ENCODE results near the gene HAUS3.

The HAUS3 gene

GRCh38 chr4:2261853-2262144, 19.9 kb upstream of the HAUS3 start, which contains the start of gene MXD4:
TSS of gene MXD4 (minus strand) at chr4:2262109. CDS start at chr4:2261980, 129 bp downstream.
- Histone ChIP-seq H3K9ac (ENCODE audit: low read depth, low read length) (peak within 1 kb of the TSS; percentile 73), H3K36me3 (ENCODE audit: insufficient read depth, low read length) (no peaks in the 10 kb centered on the region), H3K27me3 (ENCODE audit: insufficient read depth, low read length) (no peaks in the 10 kb centered on the region), H3K4me3 (ENCODE audit: low read length) (peak within 1 kb of the TSS; percentile 78), H3K27ac (ENCODE audit: low read depth, low read length) (peak within 1 kb of the TSS; percentile 71), H3K9me3 (ENCODE audit: insufficient read depth, low read depth, low read length) (no peaks in the 10 kb centered on the region), H3K4me1 (ENCODE audit: insufficient read depth, low read length) (no peaks in the 10 kb centered on the region; the same call in 1 of the 2 replicates)
- WGBS: under 1% methylated on average over 46 of the region's 46 CpGs

GRCh38 chr4:2261110-2261852, 19.4 kb upstream of the HAUS3 start:
- Histone ChIP-seq H3K27ac (ENCODE audit: low read depth, low read length) (no peak overlapping the region; the same call in 1 of the 2 replicates), H3K9me3 (ENCODE audit: insufficient read depth, low read depth, low read length) (no peaks in the 10 kb centered on the region), H3K27me3 (ENCODE audit: insufficient read depth, low read length) (no peaks in the 10 kb centered on the region), H3K36me3 (ENCODE audit: insufficient read depth, low read length) (no peaks in the 10 kb centered on the region), H3K9ac (ENCODE audit: low read depth, low read length) (peak overlapping the region; percentile 73), H3K4me3 (ENCODE audit: low read length) (peak overlapping the region; percentile 78), H3K4me1 (ENCODE audit: insufficient read depth, low read length) (no peaks in the 10 kb centered on the region; the same call in 1 of the 2 replicates)
- 1% methylated on average over 91 of the region's 91 CpGs for WGBS

GRCh38 chr4:2260344-2261109, 18.6 kb upstream of the HAUS3 start:
- H3K36me3 ChIP-seq (ENCODE audit: insufficient read depth, low read length): no peaks in the 10 kb centered on the region
- H3K27ac ChIP-seq (ENCODE audit: low read depth, low read length): no peak overlapping the region
- H3K27me3 ChIP-seq (ENCODE audit: insufficient read depth, low read length): no peaks in the 10 kb centered on the region
- no peaks in the 10 kb centered on the region for H3K9me3 ChIP-seq (ENCODE audit: insufficient read depth, low read depth, low read length)
- H3K9ac ChIP-seq (ENCODE audit: low read depth, low read length): peak overlapping the region; percentile 73; the same call in 1 of the 2 replicates
- WGBS: 75% methylated on average over 23 of the region's 23 CpGs
- H3K4me1 ChIP-seq (ENCODE audit: insufficient read depth, low read length): no peaks in the 10 kb centered on the region; the same call in 1 of the 2 replicates
- H3K4me3 ChIP-seq (ENCODE audit: low read length): peak overlapping the region; percentile 78

GRCh38 chr4:2259541-2260343, 17.8 kb upstream of the HAUS3 start:
- WGBS: 89% methylated on average over 15 of the region's 15 CpGs
- no peak overlapping the region for H3K27ac ChIP-seq (ENCODE audit: low read depth, low read length)
- peaks cover under 1% of the 10 kb centered on the region; the same call in 1 of the 2 replicates for H3K36me3 ChIP-seq (ENCODE audit: insufficient read depth, low read length)
- no peaks in the 10 kb centered on the region for H3K27me3 ChIP-seq (ENCODE audit: insufficient read depth, low read length)
- no peak overlapping the region for H3K9ac ChIP-seq (ENCODE audit: low read depth, low read length)
- H3K4me3 ChIP-seq (ENCODE audit: low read length): no peak overlapping the region
- no peaks in the 10 kb centered on the region; the same call in 1 of the 2 replicates for H3K4me1 ChIP-seq (ENCODE audit: insufficient read depth, low read length)
- no peaks in the 10 kb centered on the region for H3K9me3 ChIP-seq (ENCODE audit: insufficient read depth, low read depth, low read length)

GRCh38 chr4:2259036-2259540, 17.2 kb upstream of the HAUS3 start:
- 91% methylated on average over 13 of the region's 13 CpGs for WGBS
- H3K36me3 ChIP-seq (ENCODE audit: insufficient read depth, low read length): peaks cover 4% of the 10 kb centered on the region; the same call in 1 of the 2 replicates
- no peaks in the 10 kb centered on the region; the same call in 1 of the 2 replicates for H3K4me1 ChIP-seq (ENCODE audit: insufficient read depth, low read length)
- H3K4me3 ChIP-seq (ENCODE audit: low read length): no peak overlapping the region
- H3K9me3 ChIP-seq (ENCODE audit: insufficient read depth, low read depth, low read length): no peaks in the 10 kb centered on the region
- H3K27ac ChIP-seq (ENCODE audit: low read depth, low read length): no peak overlapping the region
- no peak overlapping the region for H3K9ac ChIP-seq (ENCODE audit: low read depth, low read length)
- no peaks in the 10 kb centered on the region for H3K27me3 ChIP-seq (ENCODE audit: insufficient read depth, low read length)

- H3K4me3 ChIP-seq (ENCODE audit: low read length): no peak overlapping the region
- H3K9ac ChIP-seq (ENCODE audit: low read depth, low read length): no peak overlapping the region
- H3K4me1 ChIP-seq (ENCODE audit: insufficient read depth, low read length): no peaks in the 10 kb centered on the region
- WGBS: 88% methylated on average over 18 of the region's 18 CpGs
- peaks cover 4% of the 10 kb centered on the region; the same call in 1 of the 2 replicates for H3K36me3 ChIP-seq (ENCODE audit: insufficient read depth, low read length)
- H3K27ac ChIP-seq (ENCODE audit: low read depth, low read length): no peak overlapping the region
- no peaks in the 10 kb centered on the region for H3K27me3 ChIP-seq (ENCODE audit: insufficient read depth, low read length)
- no peaks in the 10 kb centered on the region for H3K9me3 ChIP-seq (ENCODE audit: insufficient read depth, low read depth, low read length)
These were observed 16.4 kb upstream of the HAUS3 start for GRCh38 chr4:2258091-2259035.

GRCh38 chr4:2257361-2258081, 15.6 kb upstream of the HAUS3 start:
- Histone ChIP-seq H3K4me3 (ENCODE audit: low read length) (no peak overlapping the region), H3K27me3 (ENCODE audit: insufficient read depth, low read length) (no peaks in the 10 kb centered on the region), H3K36me3 (ENCODE audit: insufficient read depth, low read length) (peaks cover 4% of the 10 kb centered on the region; the same call in 1 of the 2 replicates), H3K9ac (ENCODE audit: low read depth, low read length) (no peak overlapping the region), H3K4me1 (ENCODE audit: insufficient read depth, low read length) (no peaks in the 10 kb centered on the region), H3K9me3 (ENCODE audit: insufficient read depth, low read depth, low read length) (no peaks in the 10 kb centered on the region), H3K27ac (ENCODE audit: low read depth, low read length) (no peak overlapping the region)
- 90% methylated on average over 14 of the region's 14 CpGs for WGBS

GRCh38 chr4:2256781-2257191, 14.9 kb upstream of the HAUS3 start:
- Histone ChIP-seq H3K4me3 (ENCODE audit: low read length) (no peak overlapping the region), H3K27ac (ENCODE audit: low read depth, low read length) (no peak overlapping the region), H3K4me1 (ENCODE audit: insufficient read depth, low read length) (no peaks in the 10 kb centered on the region), H3K36me3 (ENCODE audit: insufficient read depth, low read length) (peaks cover 4% of the 10 kb centered on the region; the same call in 1 of the 2 replicates), H3K27me3 (ENCODE audit: insufficient read depth, low read length) (no peaks in the 10 kb centered on the region), H3K9ac (ENCODE audit: low read depth, low read length) (no peak overlapping the region), H3K9me3 (ENCODE audit: insufficient read depth, low read depth, low read length) (no peaks in the 10 kb centered on the region)
- 87% methylated on average over 12 of the region's 12 CpGs for WGBS

GRCh38 chr4:2256156-2256731, 14.3 kb upstream of the HAUS3 start:
- Histone ChIP-seq H3K4me3 (ENCODE audit: low read length) (no peak overlapping the region), H3K27ac (ENCODE audit: low read depth, low read length) (no peak overlapping the region), H3K9ac (ENCODE audit: low read depth, low read length) (no peak overlapping the region), H3K4me1 (ENCODE audit: insufficient read depth, low read length) (no peaks in the 10 kb centered on the region), H3K27me3 (ENCODE audit: insufficient read depth, low read length) (no peaks in the 10 kb centered on the region), H3K36me3 (ENCODE audit: insufficient read depth, low read length) (peaks cover 4% of the 10 kb centered on the region; the same call in 1 of the 2 replicates), H3K9me3 (ENCODE audit: insufficient read depth, low read depth, low read length) (no peaks in the 10 kb centered on the region)
- 96% methylated on average over 8 of the region's 8 CpGs for WGBS
